ENCODE data around the gene DYNC1LI1.

GRCh38 chr3:32596909-32597369, 26.3 kb upstream of the DYNC1LI1 start:
- TF ChIP-seq, protein P1, sequence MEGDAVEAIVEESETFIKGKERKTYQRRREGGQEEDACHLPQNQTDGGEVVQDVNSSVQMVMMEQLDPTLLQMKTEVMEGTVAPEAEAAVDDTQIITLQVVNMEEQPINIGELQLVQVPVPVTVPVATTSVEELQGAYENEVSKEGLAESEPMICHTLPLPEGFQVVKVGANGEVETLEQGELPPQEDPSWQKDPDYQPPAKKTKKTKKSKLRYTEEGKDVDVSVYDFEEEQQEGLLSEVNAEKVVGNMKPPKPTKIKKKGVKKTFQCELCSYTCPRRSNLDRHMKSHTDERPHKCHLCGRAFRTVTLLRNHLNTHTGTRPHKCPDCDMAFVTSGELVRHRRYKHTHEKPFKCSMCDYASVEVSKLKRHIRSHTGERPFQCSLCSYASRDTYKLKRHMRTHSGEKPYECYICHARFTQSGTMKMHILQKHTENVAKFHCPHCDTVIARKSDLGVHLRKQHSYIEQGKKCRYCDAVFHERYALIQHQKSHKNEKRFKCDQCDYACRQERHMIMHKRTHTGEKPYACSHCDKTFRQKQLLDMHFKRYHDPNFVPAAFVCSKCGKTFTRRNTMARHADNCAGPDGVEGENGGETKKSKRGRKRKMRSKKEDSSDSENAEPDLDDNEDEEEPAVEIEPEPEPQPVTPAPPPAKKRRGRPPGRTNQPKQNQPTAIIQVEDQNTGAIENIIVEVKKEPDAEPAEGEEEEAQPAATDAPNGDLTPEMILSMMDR (conservative IDR thresholded peaks at IDR 0.05 in 1 of 2, IDR thresholded peaks at IDR 0.05 in 1 of 2; ENCODE audit: extremely low read depth in 1 of 2, insufficient read depth in 1 of 2, low read depth in 1 of 2, low read length in 2 of 2), result no peak
- TF ChIP-seq EZH2 (IDR thresholded peaks at IDR 0.05; ENCODE audit: borderline replicate concordance, low read length), result no peak

Measured in mammary epithelial cell (primary cell).